ENCODE data around the gene SMIM3. TPM values are rescaled to one million over a fixed set of nuclear protein-coding genes. Genes with fewer than 3 reads are reported as not detected.

SMIM3 gene
- total and polyA plus RNA-seq, 2 of the 4 experiments (the other 2 are of a cell fraction) = 37.5 to 53.4 TPM

- TF ChIP-seq ELK1 (IDR thresholded peaks at IDR 0.05; ENCODE audit: borderline replicate concordance, low read depth, low read length) = no peak
Measured at GRCh38 chr5:150751096-150751891, 27.3 kb upstream of the SMIM3 start (continued).

DNA sequence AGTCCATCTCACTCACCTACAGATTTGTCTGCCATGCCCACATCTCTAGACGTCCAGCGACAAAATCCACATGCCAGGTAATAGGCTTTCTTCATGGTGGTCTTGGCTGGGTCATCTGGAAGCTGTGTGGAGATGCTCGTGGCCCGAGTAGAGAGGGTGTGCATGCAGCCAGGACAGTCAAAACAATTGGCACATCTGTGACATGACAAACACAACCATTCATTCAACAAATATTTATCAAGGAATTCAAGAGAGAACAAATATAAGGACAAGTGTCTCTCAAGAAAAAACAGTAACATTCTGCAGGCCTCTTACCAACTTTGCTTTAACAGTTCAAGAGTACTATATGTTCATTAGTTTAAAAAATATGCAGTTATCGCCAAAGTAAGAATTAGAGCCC, 25.1 kb upstream of the SMIM3 start:
- WGBS, 2 experiments (ENCODE audit: extremely low coverage in 2 of 2, insufficient read length in 1 of 2) = no CpG with 5 or more reads among the region's 5 CpGs
- intact Hi-C loops (cut with micrococcal nuclease) (no loop called here), dilution Hi-C loops (cut with HindIII; ENCODE audit: low sequenced_read_pairs, unreplicated experiment) (no loop called here), in situ Hi-C loops (cut with MboI; ENCODE audit: low sequenced_read_pairs) (no loop called here)
- Histone ChIP-seq H3K14ac (replicated peaks; ENCODE audit: low read depth, low read length) (no peak overlapping the region), H2BK20ac (ENCODE audit: low read depth, low read length) (no peak overlapping the region), H2AK5ac (ENCODE audit: low read depth, low read length) (no peak overlapping the region), H3K27me3 (ENCODE audit: control insufficient read depth, insufficient read depth, low read length) (no peaks in the 10 kb centered on the region), H3K4me3 (ENCODE audit: insufficient read depth, low read depth, low read length) (no peak overlapping the region), H4K8ac (ENCODE audit: low read depth in 2 of 2, low read length in 2 of 2) (no peak overlapping the region), H4K91ac (ENCODE audit: insufficient read depth, low read depth, low read length) (no peak overlapping the region), H3K9me1 (ENCODE audit: insufficient read depth, low read length) (0 out of 2 replicates have a peak, but pooled peaks cover 3% of the 10 kb centered on the region), H2AFZ (replicated peaks; ENCODE audit: low read length, poor library complexity) (no peak overlapping the region), H3K36me3 (ENCODE audit: control insufficient read depth, insufficient read depth, low read length) (peaks cover 16% of the 10 kb centered on the region), H4K20me1 (ENCODE audit: insufficient read depth, low read length) (peaks cover 13% of the 10 kb centered on the region; the same call in 1 of the 2 replicates), H3K4me2 (ENCODE audit: low read depth, low read length) (no peak overlapping the region), H3K4me1 (ENCODE audit: control insufficient read depth, insufficient read depth, low read length) (peaks cover 3% of the 10 kb centered on the region), H3K18ac (ENCODE audit: low read depth, low read length) (no peak overlapping the region), H3K27ac (ENCODE audit: insufficient read depth, low read length) (no peak overlapping the region), H3K4ac (ENCODE audit: low read depth, low read length) (no peak overlapping the region), H2BK5ac (ENCODE audit: low read depth, low read length, poor library complexity, severe bottlenecking) (no peak overlapping the region), H2BK15ac (ENCODE audit: low read depth, low read length) (no peak overlapping the region), H3K9ac (ENCODE audit: low read depth, low read length) (no peak overlapping the region), H3K9me3 (ENCODE audit: control insufficient read depth, insufficient read depth, low read length) (no peaks in the 10 kb centered on the region), H4K5ac (ENCODE audit: low read depth, low read length) (no peak overlapping the region), H3K79me1 (ENCODE audit: low read depth in 1 of 2, low read length in 2 of 2) (peaks cover 19 to 40% of the 10 kb centered on the region in 2 experiments), H3K23ac (ENCODE audit: low read depth, low read length) (no peak overlapping the region), H3K56ac (ENCODE audit: extremely low read depth, insufficient read depth, low read length) (no peak overlapping the region), H2BK120ac (ENCODE audit: low read depth, low read length) (no peak overlapping the region), H2AK9ac (replicated peaks; ENCODE audit: low read depth, low read length, poor library complexity) (no peak overlapping the region)
- ChIA-PET CTCF (no interaction called here), POLR2A (ENCODE audit: unreplicated experiment) (no interaction called here)
- no peak for ATAC-seq (ENCODE audit: low read depth)
- TF ChIP-seq RAD21 (IDR thresholded peaks at IDR 0.05; ENCODE audit: low read length) (no peak), MXI1 (IDR thresholded peaks at IDR 0.05; ENCODE audit: borderline replicate concordance, low read depth, low read length) (no peak), MAZ (IDR thresholded peaks at IDR 0.05; ENCODE audit: borderline replicate concordance, low read depth, low read length) (no peak)
- TF ChIP-seq, protein P1, sequence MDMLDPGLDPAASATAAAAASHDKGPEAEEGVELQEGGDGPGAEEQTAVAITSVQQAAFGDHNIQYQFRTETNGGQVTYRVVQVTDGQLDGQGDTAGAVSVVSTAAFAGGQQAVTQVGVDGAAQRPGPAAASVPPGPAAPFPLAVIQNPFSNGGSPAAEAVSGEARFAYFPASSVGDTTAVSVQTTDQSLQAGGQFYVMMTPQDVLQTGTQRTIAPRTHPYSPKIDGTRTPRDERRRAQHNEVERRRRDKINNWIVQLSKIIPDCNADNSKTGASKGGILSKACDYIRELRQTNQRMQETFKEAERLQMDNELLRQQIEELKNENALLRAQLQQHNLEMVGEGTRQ (IDR thresholded peaks at IDR 0.05; ENCODE audit: low read depth, low read length) = no peak
- BruUV-seq (replicated peaks) = no TSS peak
- DNase-seq = no peak

Measured in IMR-90 (cell line).